Cerebellar cortex (tissue), 1 donor: ENCODE results near the gene MYL12A.
A peak's percentile ranks its signal among the peaks of the same experiment; 100 is the strongest.

ENCODE experiments used
- DNase-seq: peaks from one replicate; pipeline ENCODE4 v3.0.0-alpha.2; 2015; ENCODE audit warnings: low spot score

The MYL12A gene

DNA sequence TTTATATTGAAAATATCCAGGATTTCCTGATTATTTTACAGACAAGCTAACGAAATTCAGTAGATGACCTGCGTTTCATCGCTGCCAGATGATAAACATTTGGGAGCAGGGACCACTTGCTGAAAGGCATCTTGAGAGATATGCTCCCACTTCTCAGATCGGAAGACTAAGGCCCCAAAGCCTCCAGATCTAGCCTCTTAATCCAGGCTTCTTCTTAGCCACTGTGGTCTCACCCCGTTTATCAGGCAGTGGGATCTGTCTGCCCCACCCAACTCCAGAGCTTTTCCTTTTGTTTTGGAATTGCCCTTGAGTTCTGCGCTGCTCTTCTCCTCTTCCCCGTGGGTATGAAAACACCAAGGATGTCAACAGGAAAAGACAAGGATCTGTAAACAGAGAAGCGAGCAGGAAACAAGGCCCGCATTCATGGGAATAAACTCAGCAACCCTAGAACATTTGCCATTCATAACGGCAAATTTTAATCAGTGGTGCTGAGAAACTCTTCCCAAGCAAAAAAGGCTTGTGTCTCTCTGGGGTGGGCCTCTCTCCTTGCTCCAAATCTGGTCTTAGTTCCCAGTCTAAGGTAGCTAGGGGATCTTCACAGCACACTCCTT lies 35.8 kb downstream of the MYL12A start:
- DNase-seq, result no peak

GRCh38 chr18:3283908-3284307 lies 36.3 kb downstream of the MYL12A start:
- DNase-seq, result peak; percentile 94

DNA sequence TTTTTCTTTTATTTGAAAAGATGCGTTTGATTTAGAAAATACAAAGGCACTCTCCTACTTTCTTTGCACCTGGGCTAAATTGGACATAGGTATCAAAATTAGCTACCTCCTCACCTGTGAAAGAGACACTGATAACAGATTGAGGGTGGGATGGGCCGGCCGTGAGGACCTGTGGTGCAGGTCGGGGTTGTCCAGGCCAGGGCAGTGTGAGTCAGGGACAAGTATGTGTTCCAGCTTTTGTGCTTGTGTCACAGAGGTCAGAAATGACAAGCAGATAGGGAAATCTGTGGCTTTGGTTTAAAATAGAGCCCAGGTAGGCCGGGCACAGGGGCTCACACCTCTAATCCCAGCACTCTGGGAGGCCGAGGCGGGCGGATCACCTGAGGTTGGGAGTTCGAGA lies 36.9 kb downstream of the MYL12A start:
- DNase-seq, result no peak

- DNase-seq, result no peak
Observed at GRCh38 chr18:3286159-3286558, 38.6 kb downstream of the MYL12A start.

- no peak for DNase-seq
Observed at GRCh38 chr18:3293196-3293951, 45.8 kb downstream of the MYL12A start.

DNA sequence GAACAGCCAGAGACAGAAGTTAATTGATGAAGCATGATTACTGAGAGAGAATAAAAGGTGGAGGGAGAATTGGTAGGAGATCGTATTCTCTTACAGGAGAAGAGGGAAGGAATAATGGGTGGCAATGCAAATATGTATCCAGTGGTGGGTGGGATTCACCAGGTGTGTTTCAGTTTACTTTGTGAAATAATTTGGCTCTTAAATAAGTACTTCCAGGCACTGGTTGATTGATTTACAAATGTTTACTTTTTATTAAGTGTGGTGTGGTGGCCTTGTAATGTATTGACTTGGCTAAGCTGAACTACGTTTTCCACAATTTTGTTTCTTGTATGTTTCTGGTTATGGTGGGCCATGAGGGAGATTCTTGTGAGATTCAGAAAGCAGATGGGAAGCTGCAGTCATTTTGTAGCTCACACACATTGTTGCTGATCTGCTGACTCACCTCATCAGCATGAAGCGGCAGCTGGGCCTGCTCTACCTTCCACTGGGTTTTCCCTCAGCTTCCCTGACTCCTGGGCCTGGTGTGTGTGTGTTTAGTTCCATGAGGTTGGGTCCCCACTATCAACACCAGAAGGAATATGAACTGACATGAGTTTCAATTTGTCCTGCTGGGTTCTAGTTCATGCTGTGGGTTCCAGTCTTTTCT lies 47.0 kb downstream of the MYL12A start:
- no peak for DNase-seq

DNA sequence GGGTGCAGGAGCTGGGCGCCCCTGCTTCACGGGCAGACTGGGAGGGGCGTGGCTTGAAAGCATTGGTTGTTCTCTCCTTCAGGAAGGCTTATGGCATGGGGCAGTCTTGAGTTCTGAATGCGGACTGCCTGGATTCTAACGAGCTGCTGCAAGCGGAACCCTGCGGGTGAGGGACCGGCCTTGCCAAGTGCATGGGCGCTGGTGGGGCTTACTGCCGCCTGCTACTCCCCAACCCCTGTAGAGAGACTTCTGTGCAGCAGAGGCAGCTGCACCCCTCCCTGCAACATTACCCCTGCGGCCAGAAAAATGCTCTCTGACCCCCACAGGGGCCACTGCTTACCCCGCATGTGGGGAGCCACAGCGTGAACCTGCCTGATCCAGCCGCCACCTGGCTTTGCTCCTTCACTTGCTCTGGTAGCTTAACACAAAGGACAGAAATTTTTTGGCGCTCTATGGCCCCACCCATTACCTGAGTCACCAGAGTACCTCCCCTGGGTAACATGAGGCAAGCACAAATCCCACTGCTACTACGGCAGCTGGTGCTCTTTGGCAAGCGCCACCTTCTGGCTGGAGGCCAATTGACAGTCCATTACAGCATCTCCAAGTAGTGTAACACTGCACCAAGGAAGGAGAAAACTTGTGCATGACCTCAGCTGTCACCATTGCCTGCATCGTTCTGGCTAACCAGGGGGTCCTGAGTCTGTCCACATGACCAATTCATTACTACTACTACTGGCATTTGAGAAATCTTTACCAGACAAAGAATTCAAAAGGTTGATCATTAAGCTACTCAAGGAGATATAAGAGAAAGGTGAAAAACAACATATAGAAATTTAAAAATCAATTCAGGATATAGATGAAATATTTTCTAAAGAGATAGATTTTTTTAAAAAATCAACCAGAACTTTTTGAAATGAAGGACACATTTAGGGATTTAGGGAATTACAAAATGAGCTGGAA lies 49.7 kb downstream of the MYL12A start:
- DNase-seq, result peak; percentile 57

DNA sequence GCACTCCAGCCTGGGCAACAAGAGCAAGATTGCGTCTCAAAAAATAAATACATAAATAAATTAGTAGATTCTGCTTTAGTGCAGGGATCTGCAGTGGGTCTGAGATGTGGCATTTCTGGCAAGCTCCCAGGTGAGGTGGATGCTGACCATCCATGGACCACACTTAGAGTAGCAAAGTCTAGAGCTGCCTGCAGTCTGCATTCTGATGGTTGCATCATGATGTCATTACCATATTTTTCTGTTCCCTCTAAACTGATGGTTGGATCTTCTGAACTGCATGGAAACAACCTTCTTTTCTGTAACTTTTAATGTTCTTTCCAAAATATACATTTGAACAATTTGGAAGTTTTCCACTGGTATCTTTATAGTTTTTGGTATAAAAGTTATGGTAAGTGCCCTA lies 57.2 kb downstream of the MYL12A start:
- DNase-seq, result no peak

- DNase-seq, result no peak
Observed at GRCh38 chr18:3305354-3305762, 57.8 kb downstream of the MYL12A start.
